22Rv1 (cell line): ENCODE measurements around the gene PDE6C.

Source experiments
- CTCF ChIP-seq: fragments of 450-650 bp; IDR thresholded peaks from 2 replicates; pipeline ENCODE4 v1.5.1; 2017; ENCODE audit warnings: mild to moderate bottlenecking
- ZFX ChIP-seq: fragments of 450-650 bp; IDR thresholded peaks from 2 replicates; pipeline ENCODE4 v1.6.1; 2017; ENCODE audit warnings: antibody characterized with exemption, borderline replicate concordance

GRCh38 chr10:93591065-93591808, 21.1 kb upstream of the PDE6C start:
- TF ChIP-seq CTCF (no peak), ZFX (no peak)
